Measurements from ENCODE around the gene SNAP47.

The SNAP47 gene

GRCh38 chr1:227782226-227782625 is 47.0 kb downstream of the SNAP47 start:
- Histone ChIP-seq H3K36me3 (replicated peaks in 1 of 2; ENCODE audit: control insufficient read depth in 2 of 2, insufficient read depth in 2 of 2, low read length in 2 of 2) (peaks cover 13 to 21% of the 10 kb centered on the region in 2 donors), H3K4ac (ENCODE audit: low read length) (no peak overlapping the region), H3K4me2 (ENCODE audit: insufficient read depth, low read length, poor library complexity, severe bottlenecking) (no peak overlapping the region), H2BK5ac (ENCODE audit: low read length) (no peak overlapping the region), H3K27ac (replicated peaks; ENCODE audit: low read length) (no peak overlapping the region), H2BK15ac (ENCODE audit: low read length) (no peak overlapping the region), H2BK12ac (ENCODE audit: low read length) (no peak overlapping the region), H3K9ac (ENCODE audit: low read depth, low read length, poor library complexity) (no peak overlapping the region), H3K9me3 (replicated peaks in 1 of 2; ENCODE audit: control insufficient read depth in 2 of 2, insufficient read depth in 1 of 2, low read depth in 1 of 2, low read length in 2 of 2) (peaks cover 0 to 2% of the 10 kb centered on the region in 2 donors), H4K8ac (ENCODE audit: low read depth, low read length) (no peak overlapping the region), H3K23ac (ENCODE audit: low read depth, low read length, poor library complexity) (peak overlapping the region; percentile 96), H3K14ac (ENCODE audit: low read length) (peak overlapping the region; percentile 21), H3K4me1 (ENCODE audit: control insufficient read depth in 2 of 2, insufficient read depth in 1 of 2, low read depth in 1 of 2, low read length in 2 of 2) (peaks cover 4% of the 10 kb centered on the region in 2 donors), H3K79me1 (ENCODE audit: low read depth, low read length) (peaks cover 3% of the 10 kb centered on the region), H3K4me3 (ENCODE audit: low read length in 2 of 2) (no peak overlapping the region), H4K91ac (ENCODE audit: low read depth, low read length, poor library complexity) (no peak overlapping the region), H2AK5ac (ENCODE audit: low read depth, low read length) (no peak overlapping the region), H2BK120ac (ENCODE audit: low read depth, low read length) (no peak overlapping the region), H3K18ac (ENCODE audit: low read length) (no peak overlapping the region), H3K27me3 (ENCODE audit: control insufficient read depth in 3 of 3, insufficient read depth in 3 of 3, low read depth in 1 of 3, low read length in 3 of 3) (peaks cover 3 to 16% (median 15%) of the 10 kb centered on the region in 3 experiments), H2AFZ (ENCODE audit: low read length) (no peak overlapping the region)
- no peak for DNase-seq (ENCODE audit: low spot score)
- no CpG with 5 or more reads among the region's 4 CpGs for WGBS, 2 donors (ENCODE audit: extremely low coverage in 2 of 2, insufficient read length in 2 of 2, insufficient replicate concordance in 1 of 2)

GRCh38 chr1:227785094-227785804 is 50.0 kb downstream of the SNAP47 start:
- Histone ChIP-seq H3K9me3 (replicated peaks in 1 of 2; ENCODE audit: control insufficient read depth in 2 of 2, insufficient read depth in 1 of 2, low read depth in 1 of 2, low read length in 2 of 2) (peaks cover 0 to 2% of the 10 kb centered on the region in 2 donors), H3K4ac (ENCODE audit: low read length) (no peak overlapping the region), H4K8ac (ENCODE audit: low read depth, low read length) (no peak overlapping the region), H2BK120ac (ENCODE audit: low read depth, low read length) (no peak overlapping the region), H2BK15ac (ENCODE audit: low read length) (no peak overlapping the region), H2BK5ac (ENCODE audit: low read length) (no peak overlapping the region), H3K79me1 (ENCODE audit: low read depth, low read length) (no peaks in the 10 kb centered on the region), H3K36me3 (replicated peaks in 1 of 2; ENCODE audit: control insufficient read depth in 2 of 2, insufficient read depth in 2 of 2, low read length in 2 of 2) (peaks cover 11 to 12% of the 10 kb centered on the region in 2 donors), H3K14ac (ENCODE audit: low read length) (no peak overlapping the region), H2AK5ac (ENCODE audit: low read depth, low read length) (no peak overlapping the region), H3K4me1 (ENCODE audit: control insufficient read depth in 2 of 2, insufficient read depth in 1 of 2, low read depth in 1 of 2, low read length in 2 of 2) (peaks cover 8 to 12% of the 10 kb centered on the region in 2 donors), H3K27ac (replicated peaks; ENCODE audit: low read length) (no peak overlapping the region), H3K18ac (ENCODE audit: low read length) (no peak overlapping the region), H3K9ac (ENCODE audit: low read depth, low read length, poor library complexity) (no peak overlapping the region), H4K91ac (ENCODE audit: low read depth, low read length, poor library complexity) (no peak overlapping the region), H2AFZ (ENCODE audit: low read length) (no peak overlapping the region), H3K27me3 (ENCODE audit: control insufficient read depth in 3 of 3, insufficient read depth in 3 of 3, low read depth in 1 of 3, low read length in 3 of 3) (peaks cover 5 to 40% (median 35%) of the 10 kb centered on the region in 3 experiments), H3K4me3 (ENCODE audit: low read length in 2 of 2) (no peak overlapping the region), H2BK12ac (ENCODE audit: low read length) (no peak overlapping the region), H3K4me2 (ENCODE audit: insufficient read depth, low read length, poor library complexity, severe bottlenecking) (no peak overlapping the region), H3K23ac (ENCODE audit: low read depth, low read length, poor library complexity) (no peak overlapping the region)
- WGBS, 2 donors (ENCODE audit: extremely low coverage in 2 of 2, insufficient read length in 2 of 2, insufficient replicate concordance in 1 of 2) = no CpG with 5 or more reads among the region's 13 CpGs
- DNase-seq (ENCODE audit: low spot score) = no peak

DNA sequence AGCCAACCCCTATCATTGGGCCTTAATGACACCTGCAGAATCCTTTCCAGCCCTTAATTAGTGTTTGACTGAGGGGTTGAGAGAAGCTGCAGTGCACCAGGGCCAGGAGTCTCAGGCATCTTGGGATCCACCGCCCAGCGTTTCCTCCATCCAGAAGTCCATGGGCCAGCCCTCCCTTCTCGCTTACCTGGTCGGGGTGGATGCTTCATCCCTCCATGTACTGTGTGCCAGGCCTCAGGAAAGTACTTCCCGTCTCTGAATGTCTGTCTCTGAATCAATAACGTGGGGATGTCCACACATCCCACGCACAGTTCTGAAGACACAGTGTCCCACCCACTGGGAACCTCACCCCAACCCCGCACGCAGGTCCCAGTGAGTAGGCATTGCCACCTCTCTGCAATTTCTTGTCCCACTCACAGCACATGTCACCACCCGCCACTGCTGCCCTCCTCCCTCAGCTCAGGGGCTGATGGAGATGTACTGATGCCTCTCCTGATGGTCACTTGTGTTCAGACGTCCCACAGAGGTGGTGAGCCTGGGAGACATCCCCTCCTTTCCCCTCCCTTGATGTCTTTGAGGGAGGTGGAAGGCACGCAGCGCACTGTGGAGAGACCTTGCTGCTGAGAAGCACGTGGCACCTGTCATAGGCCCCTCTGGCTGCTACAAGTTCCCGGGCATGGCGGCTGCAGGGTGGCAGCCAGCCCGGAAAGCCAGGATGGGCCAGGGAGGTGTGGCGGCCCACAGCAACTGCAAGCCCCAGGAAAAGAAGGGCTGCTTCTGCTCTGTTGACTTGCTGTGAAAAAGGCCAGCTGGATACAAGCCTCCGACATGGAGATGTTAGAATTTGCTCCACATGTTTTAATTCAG is 50.8 kb downstream of the SNAP47 start:
- Histone ChIP-seq H2BK15ac (ENCODE audit: low read length) (no peak overlapping the region), H3K14ac (ENCODE audit: low read length) (no peak overlapping the region), H3K18ac (ENCODE audit: low read length) (peak overlapping the region; percentile 57), H3K9me3 (replicated peaks in 1 of 2; ENCODE audit: control insufficient read depth in 2 of 2, insufficient read depth in 1 of 2, low read depth in 1 of 2, low read length in 2 of 2) (peaks cover 0 to 2% of the 10 kb centered on the region in 2 donors), H4K8ac (ENCODE audit: low read depth, low read length) (no peak overlapping the region), H2BK5ac (ENCODE audit: low read length) (no peak overlapping the region), H2BK12ac (ENCODE audit: low read length) (no peak overlapping the region), H3K79me1 (ENCODE audit: low read depth, low read length) (no peaks in the 10 kb centered on the region), H3K27me3 (ENCODE audit: control insufficient read depth in 3 of 3, insufficient read depth in 3 of 3, low read depth in 1 of 3, low read length in 3 of 3) (peaks cover 5 to 47% (median 37%) of the 10 kb centered on the region in 3 experiments), H3K23ac (ENCODE audit: low read depth, low read length, poor library complexity) (peak overlapping the region; percentile 60), H3K36me3 (replicated peaks in 1 of 2; ENCODE audit: control insufficient read depth in 2 of 2, insufficient read depth in 2 of 2, low read length in 2 of 2) (peaks cover 5 to 8% of the 10 kb centered on the region in 2 donors), H3K4me1 (ENCODE audit: control insufficient read depth in 2 of 2, insufficient read depth in 1 of 2, low read depth in 1 of 2, low read length in 2 of 2) (peaks cover 8 to 12% of the 10 kb centered on the region in 2 donors), H2AFZ (ENCODE audit: low read length) (no peak overlapping the region), H3K4me2 (ENCODE audit: insufficient read depth, low read length, poor library complexity, severe bottlenecking) (no peak overlapping the region), H4K91ac (ENCODE audit: low read depth, low read length, poor library complexity) (no peak overlapping the region), H3K4me3 (ENCODE audit: low read length in 2 of 2) (no peak overlapping the region), H2AK5ac (ENCODE audit: low read depth, low read length) (peak overlapping the region; percentile 71), H2BK120ac (ENCODE audit: low read depth, low read length) (no peak overlapping the region), H3K4ac (ENCODE audit: low read length) (no peak overlapping the region), H3K27ac (replicated peaks; ENCODE audit: low read length) (no peak overlapping the region), H3K9ac (ENCODE audit: low read depth, low read length, poor library complexity) (peak overlapping the region; percentile 60)
- WGBS, 2 donors (ENCODE audit: extremely low coverage in 2 of 2, insufficient read length in 2 of 2, insufficient replicate concordance in 1 of 2) = no CpG with 5 or more reads among the region's 19 CpGs
- DNase-seq (ENCODE audit: low spot score) = no peak
